ENCODE results near the gene C14orf132. TPM values are rescaled to one million over a fixed set of nuclear protein-coding genes. Genes with fewer than 3 reads are reported as not detected.

Gene C14orf132
- total RNA-seq, 1 donor from 2014 or later: 33.2 TPM

DNA sequence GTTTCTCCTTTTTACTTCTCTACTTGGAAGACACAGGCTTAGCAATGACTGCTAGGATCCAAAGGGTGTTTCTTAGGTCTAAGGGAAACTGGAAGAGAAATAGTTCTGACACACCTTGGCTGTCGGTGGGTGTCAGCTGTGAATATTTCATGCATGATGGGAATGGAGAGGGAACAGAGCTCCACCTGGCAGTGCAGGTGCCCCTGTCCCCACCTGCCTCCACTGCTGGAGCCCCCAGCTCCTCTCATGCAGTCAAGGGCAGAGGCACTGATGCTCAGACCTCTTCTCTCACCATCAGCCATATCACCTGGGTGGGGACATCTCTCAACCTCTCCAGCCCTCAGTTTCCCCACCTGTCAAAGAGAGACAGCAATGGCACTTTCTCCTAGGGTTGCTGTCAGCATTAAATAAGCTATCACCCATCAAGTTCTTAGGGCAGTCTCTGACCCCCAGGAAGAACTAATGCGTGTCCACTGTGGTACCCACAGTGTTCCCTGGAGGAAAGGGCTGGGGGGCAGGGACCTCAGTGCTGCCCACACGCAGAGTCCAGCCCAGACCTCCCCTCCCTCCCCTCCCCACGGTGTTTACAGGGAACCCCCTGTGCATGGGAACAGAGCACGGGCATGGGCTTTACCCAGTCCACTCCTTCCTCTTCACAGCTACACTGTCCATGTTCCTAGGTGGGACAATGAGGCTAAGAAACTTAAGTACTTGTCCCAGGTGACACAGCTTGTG, 69.1 kb downstream of the C14orf132 start:
- DNase-seq (ENCODE audit: low spot score): no peak
- Mint-ChIP-seq H3K4me1 (ENCODE audit: low read depth) (peaks cover 6% of the 10 kb centered on the region), H3K27me3 (ENCODE audit: low read depth) (peaks cover 39% of the 10 kb centered on the region), H3K9me3 (ENCODE audit: low read depth) (peaks cover 2% of the 10 kb centered on the region), H3K27ac (ENCODE audit: unreplicated experiment) (no peak overlapping the region), H3K36me3 (ENCODE audit: low read depth) (peaks cover under 1% of the 10 kb centered on the region), H3K4me3 (ENCODE audit: unreplicated experiment) (no peak overlapping the region)
- TF ChIP-seq, protein P1, sequence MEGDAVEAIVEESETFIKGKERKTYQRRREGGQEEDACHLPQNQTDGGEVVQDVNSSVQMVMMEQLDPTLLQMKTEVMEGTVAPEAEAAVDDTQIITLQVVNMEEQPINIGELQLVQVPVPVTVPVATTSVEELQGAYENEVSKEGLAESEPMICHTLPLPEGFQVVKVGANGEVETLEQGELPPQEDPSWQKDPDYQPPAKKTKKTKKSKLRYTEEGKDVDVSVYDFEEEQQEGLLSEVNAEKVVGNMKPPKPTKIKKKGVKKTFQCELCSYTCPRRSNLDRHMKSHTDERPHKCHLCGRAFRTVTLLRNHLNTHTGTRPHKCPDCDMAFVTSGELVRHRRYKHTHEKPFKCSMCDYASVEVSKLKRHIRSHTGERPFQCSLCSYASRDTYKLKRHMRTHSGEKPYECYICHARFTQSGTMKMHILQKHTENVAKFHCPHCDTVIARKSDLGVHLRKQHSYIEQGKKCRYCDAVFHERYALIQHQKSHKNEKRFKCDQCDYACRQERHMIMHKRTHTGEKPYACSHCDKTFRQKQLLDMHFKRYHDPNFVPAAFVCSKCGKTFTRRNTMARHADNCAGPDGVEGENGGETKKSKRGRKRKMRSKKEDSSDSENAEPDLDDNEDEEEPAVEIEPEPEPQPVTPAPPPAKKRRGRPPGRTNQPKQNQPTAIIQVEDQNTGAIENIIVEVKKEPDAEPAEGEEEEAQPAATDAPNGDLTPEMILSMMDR (IDR thresholded peaks at IDR 0.05): no peak

DNA sequence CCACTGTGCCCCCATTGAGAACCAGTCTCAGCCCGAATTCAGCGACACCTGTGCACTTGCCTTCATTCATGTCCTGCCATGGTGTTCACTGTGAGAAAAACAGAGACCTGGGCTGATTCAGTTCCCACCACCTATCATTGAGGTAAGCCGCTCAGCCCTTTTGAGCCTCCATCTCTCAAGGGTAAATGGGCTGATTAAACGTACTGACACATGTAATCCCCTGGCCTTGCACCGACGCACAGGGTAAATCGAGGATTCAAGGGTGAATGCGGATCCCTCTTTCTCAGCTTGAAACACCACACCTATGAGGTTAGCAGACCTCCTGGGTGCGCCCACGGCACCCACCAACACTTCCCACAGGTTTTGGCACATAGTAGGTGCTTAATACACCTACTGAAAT, 69.7 kb downstream of the C14orf132 start:
- no peak overlapping the region for H3K27ac Mint-ChIP-seq (ENCODE audit: unreplicated experiment)
- TF ChIP-seq, protein P1 (IDR thresholded peaks at IDR 0.05): no peak
- peaks cover 6% of the 10 kb centered on the region for H3K4me1 Mint-ChIP-seq (ENCODE audit: low read depth)
- H3K4me3 Mint-ChIP-seq (ENCODE audit: unreplicated experiment): no peak overlapping the region
- DNase-seq (ENCODE audit: low spot score): no peak
- peaks cover 39% of the 10 kb centered on the region for H3K27me3 Mint-ChIP-seq (ENCODE audit: low read depth)
- H3K9me3 Mint-ChIP-seq (ENCODE audit: low read depth): peaks cover 4% of the 10 kb centered on the region
- H3K36me3 Mint-ChIP-seq (ENCODE audit: low read depth): peaks cover 1% of the 10 kb centered on the region

DNA sequence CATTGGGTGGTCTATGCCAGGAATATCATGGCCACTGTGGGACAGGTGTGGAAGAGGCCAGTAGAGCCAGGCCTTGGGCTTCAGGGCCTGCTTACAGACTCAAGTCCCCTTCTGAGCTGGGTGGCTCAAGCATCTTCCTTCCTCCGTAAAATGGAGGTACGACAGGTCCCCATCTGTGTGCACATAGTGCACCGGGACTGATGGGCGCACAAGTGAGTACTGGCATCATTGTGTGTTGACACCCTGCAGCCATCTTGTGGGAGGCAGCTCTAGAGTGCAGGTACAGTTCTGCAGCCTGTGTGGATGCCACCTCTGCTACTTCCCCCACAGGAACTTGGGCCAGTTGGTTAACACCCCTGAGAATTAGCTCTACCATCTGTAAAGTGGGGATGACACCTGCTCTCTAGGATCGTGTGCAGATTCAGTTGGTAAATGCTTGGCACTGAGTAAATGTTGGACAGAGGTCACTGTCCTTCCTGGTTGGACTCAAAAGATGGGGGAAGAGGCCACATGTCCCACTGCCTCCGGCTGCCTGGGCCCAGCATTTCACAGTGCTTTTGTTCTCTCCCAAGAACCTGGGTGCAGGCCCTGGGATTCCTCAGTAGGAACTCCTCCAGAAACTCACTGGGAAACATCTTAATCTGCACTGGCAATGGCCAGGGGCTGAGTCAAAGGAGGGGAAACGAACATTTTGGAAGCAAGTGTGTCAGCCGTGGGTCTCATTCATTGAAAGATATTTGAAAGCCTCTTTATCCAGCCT, 70.6 kb downstream of the C14orf132 start:
- TF ChIP-seq, protein P1 (IDR thresholded peaks at IDR 0.05): no peak
- Mint-ChIP-seq H3K9me3 (ENCODE audit: low read depth) (peaks cover 12% of the 10 kb centered on the region), H3K4me3 (ENCODE audit: unreplicated experiment) (no peak overlapping the region), H3K4me1 (ENCODE audit: low read depth) (peaks cover 1% of the 10 kb centered on the region), H3K27me3 (ENCODE audit: low read depth) (peaks cover 39% of the 10 kb centered on the region), H3K27ac (ENCODE audit: unreplicated experiment) (no peak overlapping the region), H3K36me3 (ENCODE audit: low read depth) (peaks cover 1% of the 10 kb centered on the region)
- no peak for DNase-seq (ENCODE audit: low spot score)

DNA sequence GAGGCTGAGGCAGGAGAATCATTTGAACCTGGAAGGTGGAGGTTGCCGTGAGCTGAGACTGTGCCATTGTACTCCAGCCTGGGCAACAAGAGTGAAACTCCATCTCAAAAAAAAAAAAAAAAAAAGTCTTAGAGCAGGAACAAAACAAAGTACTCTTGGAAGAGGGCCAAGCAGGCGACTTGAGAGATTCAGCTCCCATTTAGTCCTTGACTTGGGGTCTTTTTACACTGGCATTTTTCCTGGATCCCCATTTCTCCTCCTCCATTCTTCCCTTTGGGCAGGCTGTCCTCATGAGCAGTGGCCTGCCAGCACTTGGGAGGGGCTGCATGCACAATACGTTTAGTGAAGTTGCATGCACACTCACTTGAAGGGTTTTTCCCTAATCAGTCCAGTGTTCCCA, 72.9 kb downstream of the C14orf132 start:
- Mint-ChIP-seq H3K9me3 (ENCODE audit: low read depth) (peaks cover 13% of the 10 kb centered on the region), H3K27ac (ENCODE audit: unreplicated experiment) (no peak overlapping the region), H3K36me3 (ENCODE audit: low read depth) (peaks cover 1% of the 10 kb centered on the region), H3K27me3 (ENCODE audit: low read depth) (peaks cover 30% of the 10 kb centered on the region), H3K4me3 (ENCODE audit: unreplicated experiment) (no peak overlapping the region), H3K4me1 (ENCODE audit: low read depth) (peaks cover 3% of the 10 kb centered on the region)
- DNase-seq (ENCODE audit: low spot score): no peak
- TF ChIP-seq, protein P1 (IDR thresholded peaks at IDR 0.05): no peak

DNA sequence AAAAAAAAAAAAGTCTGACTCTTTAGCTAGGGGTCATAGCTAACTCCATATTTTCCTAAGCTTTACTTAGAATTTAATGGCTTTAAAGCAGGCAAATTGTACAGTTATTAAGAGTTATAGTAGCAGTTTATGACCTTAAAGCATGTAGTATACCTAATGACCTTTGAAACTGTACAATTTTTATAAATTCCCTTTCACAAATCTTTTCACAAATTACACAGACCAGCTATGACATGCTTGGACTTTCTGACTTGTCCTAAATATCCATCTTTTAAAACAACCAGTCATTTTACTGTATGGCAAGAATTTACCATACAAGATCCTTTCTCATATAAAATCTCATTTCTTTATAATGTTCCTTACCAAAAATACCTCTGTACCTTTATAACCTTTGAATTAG, 74.8 kb downstream of the C14orf132 start:
- no peak overlapping the region for H3K27ac Mint-ChIP-seq (ENCODE audit: unreplicated experiment)
- H3K36me3 Mint-ChIP-seq (ENCODE audit: low read depth): peaks cover 1% of the 10 kb centered on the region

More for the DNA sequence above, 74.8 kb downstream of the C14orf132 start:
- no peak for DNase-seq (ENCODE audit: low spot score)
- no peak overlapping the region for H3K4me3 Mint-ChIP-seq (ENCODE audit: unreplicated experiment)
- H3K9me3 Mint-ChIP-seq (ENCODE audit: low read depth): peaks cover 13% of the 10 kb centered on the region
- peaks cover 15% of the 10 kb centered on the region for H3K4me1 Mint-ChIP-seq (ENCODE audit: low read depth)
- peaks cover 16% of the 10 kb centered on the region for H3K27me3 Mint-ChIP-seq (ENCODE audit: low read depth)
- TF ChIP-seq, protein P1 (IDR thresholded peaks at IDR 0.05): no peak
